Inflammatory macrophage treated with lipopolysaccharide for 4 hours (primary cell): Measurements from ENCODE around the gene ALOX5AP.
A peak's percentile ranks its signal among the peaks of the same experiment; 100 is the strongest.

ENCODE experiments used
- DNase-seq: peaks from one replicate; pipeline ENCODE4 v3.0.0-alpha.2; 2020

ALOX5AP gene

GRCh38 chr13:30715372-30715756 lies 20.0 kb upstream of the ALOX5AP start:
- DNase-seq, result no peak

DNA sequence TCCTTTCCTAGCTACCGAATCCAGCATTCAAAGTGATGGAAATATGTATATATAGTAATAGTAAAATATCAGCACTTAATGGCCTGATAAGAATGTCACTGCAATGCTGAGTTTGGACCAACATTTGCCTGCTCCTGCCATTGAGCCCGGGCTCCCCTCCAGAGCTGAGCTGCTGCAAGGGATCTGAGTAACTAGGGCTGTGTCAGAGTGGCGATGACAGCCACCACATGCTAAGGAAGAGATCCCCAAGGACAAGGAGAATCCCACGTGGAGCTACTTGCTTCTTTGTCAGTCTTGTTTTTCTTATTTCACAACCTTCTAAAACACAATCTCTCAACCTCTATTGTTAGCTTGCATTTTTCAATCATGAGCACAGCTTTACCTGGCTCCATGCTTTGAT lies 19.5 kb upstream of the ALOX5AP start:
- no peak for DNase-seq

- DNase-seq, result peak; percentile 72
Measured at GRCh38 chr13:30718661-30719524, 16.4 kb upstream of the ALOX5AP start.

- no peak for DNase-seq
Measured at GRCh38 chr13:30719525-30719914, 15.8 kb upstream of the ALOX5AP start.

DNA sequence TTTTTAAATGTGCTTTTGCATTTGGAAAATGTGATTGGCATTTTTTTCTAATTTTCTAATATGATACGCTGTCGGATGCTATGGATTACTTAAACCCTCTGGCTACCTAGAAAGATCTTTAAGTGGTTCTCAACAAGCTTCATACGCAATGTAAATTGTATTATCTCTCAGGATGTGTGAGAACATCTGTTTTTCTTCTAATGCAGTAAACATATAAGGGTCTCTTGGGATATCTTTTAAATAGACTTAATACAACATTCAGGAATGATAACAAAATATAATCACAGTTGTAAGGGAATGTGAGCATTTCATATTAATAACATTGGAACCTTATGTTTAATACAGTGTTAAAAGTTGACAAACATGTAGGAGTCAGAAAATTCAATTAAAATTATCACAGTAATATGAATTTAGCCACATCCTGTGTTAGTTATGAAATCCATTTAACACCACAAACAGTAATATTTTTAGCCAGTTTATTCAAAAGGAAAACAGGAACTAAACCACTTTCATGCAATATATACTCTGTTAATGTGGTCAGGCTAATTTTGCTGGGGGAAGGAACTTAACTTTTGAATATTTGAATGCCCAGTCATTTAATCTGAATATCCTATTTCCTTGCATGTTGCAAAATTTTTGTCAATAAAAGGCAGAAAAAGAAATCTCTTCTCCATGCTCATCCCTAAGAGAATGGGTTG lies 15.0 kb upstream of the ALOX5AP start:
- DNase-seq, result peak; percentile 89

DNA sequence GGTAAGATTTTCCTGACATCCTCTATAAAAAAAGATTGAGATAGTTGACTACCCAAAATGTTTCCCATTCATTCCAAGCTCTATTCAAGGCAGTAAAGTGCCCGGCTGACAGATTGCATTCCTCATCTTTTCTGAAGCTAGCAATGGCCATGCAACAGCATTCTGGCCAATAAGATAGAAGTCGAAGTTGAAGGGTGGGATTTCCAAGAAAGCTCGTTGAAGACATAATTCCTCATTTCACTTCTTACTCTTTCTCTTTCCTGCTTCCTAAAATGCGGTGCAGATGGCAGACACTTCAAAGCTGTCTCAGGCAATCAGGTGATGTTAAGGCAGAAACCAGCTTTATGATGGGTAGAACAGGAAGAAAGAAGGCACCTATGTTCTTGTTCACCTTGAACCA lies 13.4 kb upstream of the ALOX5AP start:
- DNase-seq, result peak; percentile 60

DNA sequence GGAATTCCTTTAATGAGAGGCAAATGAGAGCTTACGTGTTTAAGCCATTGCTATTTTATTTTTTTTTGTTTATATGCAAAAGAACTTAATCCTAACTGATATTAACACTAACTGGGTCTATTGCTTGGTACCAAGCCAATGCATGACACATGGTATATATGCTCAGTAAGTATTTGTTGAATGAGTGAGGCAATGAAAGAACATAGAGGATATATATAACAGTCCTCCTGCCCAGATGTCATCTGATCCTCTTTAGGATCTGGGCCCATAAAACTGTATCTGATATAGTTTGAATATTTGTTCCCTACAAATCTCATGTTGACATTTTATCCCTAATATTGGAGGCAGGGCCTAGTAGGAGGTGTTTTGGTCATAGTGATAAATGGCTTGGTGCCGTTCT lies 13.0 kb upstream of the ALOX5AP start:
- no peak for DNase-seq

DNA sequence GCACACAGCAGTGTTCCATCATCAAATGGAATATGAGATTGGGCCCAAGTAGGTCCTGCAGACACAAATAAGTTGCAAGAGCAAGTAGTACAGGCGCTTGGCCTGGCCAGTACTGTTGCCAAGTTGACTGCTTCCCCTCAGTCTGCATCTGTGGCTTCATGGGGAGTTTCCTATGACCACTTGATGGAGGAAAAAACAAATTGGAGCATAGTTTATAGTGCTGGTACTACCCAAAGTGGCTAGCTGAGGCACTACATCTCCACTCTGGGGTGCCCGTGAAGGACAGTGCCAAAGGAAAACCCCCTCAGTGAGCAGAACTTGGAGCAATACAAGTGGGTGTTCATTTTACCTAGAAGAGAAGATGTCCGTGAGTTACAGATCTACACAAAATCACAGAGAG lies 10.6 kb upstream of the ALOX5AP start:
- DNase-seq, result no peak

DNA sequence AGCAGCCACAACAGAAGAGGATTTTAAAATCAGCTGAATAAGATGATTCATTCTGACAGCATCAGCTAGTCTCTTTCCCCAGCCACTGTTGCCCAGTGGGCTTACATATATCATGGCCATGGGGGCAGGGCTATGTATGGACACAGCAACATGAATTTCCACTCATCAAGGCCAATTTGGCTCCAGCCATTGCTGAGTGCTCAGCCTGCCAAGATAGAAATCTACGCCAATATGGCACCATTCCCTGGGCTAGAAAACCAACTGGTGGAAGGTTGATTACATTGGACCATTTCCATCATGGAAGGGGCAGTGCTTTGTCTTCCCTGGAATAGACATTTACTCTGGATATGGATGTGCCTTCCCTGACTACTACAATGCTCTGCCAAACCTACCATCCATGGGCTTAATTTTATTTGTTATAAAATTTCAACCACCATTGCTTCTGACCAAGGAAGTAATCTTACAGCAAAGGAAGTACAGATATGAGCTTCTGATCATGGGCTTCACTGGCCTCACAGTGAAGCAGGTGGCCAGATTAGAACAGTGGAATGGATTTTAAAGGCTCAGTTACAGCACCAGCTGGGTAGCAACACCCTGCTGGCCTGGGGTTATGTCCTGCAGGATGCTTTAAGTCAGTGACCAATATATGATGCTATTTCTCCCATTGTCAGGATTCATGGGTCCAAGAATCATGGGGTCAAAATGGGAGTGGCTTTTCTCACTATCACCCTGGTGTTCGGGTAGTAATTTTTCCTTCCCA lies 9.8 kb upstream of the ALOX5AP start:
- no peak for DNase-seq

GRCh38 chr13:30726192-30726591 lies 9.2 kb upstream of the ALOX5AP start:
- no peak for DNase-seq

DNA sequence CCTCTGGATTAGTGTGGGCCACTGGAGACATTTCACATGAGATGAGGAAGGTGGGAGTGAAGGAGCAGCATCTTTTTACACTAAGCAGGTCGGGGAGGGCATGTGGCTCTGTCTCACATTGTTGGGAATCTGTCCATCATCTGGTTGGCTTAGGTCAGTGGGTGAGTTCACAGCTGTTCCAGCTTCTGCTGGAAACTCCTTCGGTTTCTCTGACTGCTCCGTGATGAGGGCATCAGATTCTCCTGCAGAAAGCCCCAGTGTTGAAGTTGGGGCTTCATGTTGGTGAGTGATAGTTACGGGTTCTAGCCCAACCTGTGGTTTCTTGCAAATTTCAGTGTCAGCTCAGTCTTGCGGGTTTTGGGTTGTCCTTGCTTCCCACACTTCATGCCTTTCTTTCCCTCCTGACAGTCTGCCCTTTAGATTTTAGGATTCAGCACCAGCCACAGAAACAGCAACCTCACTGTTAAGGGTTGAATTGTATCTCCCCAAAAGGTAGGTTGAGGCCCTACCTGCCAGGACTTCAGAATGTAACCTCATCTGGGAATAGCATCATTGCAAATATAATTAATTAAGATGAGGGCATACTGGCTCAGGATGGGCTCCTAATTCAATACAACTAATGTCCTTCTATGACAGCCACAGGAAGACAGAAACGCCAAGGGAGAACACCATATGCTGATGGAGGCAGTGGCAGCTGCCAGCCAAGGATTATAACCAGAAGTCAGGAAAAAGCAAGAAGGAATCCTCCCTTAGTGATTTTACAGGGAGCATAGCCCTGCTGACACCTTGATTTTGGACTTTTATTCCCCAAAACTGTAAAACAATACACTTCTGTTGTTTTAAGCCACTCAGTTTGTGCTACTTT lies 7.6 kb upstream of the ALOX5AP start:
- no peak for DNase-seq

- DNase-seq, result no peak
Measured at GRCh38 chr13:30729801-30730200, 5.5 kb upstream of the ALOX5AP start.

GRCh38 chr13:30730526-30730925 lies 4.8 kb upstream of the ALOX5AP start:
- DNase-seq, result no peak

GRCh38 chr13:30731361-30732045 lies 3.8 kb upstream of the ALOX5AP start:
- no peak for DNase-seq

DNA sequence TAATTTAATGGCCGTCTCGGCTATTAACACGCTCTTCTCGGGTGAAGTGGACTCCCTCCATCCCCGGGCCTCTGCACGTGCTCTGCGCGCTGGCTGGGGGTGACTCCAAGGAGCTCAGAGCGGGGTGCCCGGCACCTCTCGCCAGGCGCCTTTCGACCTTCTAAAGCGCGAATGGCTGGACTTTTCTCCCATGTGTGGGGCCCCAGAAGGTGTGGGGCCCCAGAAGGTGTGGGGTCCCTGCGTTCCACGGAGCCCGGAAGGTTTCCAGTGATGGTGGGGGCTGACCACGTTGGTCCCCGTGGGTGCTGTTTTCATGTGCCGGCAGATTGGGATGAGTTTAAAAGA lies 3.3 kb upstream of the ALOX5AP start:
- DNase-seq, result no peak

GRCh38 chr13:30734439-30734838 lies 904 bp upstream of the ALOX5AP start:
- no peak for DNase-seq

DNA sequence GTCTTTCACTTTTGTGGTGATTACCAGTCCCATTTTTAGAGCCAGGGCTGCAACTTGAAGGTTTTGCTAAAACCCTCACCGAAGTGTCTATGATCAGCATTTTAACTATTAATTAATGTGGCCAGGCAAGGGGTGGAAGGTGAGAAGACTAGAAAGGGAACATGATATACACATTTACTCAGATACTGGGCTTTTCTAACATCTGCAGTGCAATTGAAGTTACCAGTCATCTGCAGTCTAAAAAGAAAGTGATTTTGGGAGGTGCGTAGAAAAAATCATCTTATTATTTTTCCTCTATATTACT lies 481 bp downstream of the ALOX5AP start:
- DNase-seq, result no peak

DNA sequence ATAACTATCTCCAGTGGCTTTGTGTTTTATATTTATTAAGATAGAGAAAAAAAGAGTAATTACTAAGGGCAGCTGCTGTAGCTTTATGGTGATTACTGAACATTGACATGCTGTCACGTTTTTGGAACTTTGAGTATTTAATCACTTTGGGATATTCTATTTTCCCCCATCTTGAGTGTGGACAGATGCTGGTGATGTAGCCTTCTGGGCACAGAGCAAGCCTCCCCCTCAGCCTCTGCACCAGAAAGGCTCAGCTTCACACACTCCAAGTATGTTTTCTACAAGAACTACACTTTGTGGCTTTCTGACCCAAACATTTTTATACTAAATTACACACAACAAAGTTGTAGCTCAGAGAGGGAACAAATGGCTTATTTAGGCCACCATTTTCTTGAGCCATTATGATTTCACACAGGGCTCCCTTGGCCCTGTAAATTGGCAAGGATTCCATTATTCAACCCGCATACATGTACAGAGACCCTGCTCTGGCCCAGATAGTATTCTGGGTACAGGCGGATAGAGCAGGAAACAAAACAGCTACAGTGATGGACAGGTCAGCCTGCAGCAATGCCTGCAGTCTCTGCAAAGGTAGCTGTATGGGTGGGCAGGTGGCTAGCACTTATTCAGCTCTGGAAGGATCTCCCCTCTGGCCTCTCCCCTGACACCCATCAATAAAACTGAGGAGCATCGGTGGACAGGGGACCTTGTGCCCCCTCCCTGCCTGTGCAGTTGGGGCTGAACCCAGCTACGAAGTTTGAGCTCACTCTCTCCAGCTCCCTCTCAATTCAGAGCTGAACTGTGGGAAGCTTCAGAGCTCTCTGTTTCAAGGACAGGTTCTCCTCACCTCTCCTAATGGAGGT lies 1.3 kb downstream of the ALOX5AP start:
- no peak for DNase-seq

DNA sequence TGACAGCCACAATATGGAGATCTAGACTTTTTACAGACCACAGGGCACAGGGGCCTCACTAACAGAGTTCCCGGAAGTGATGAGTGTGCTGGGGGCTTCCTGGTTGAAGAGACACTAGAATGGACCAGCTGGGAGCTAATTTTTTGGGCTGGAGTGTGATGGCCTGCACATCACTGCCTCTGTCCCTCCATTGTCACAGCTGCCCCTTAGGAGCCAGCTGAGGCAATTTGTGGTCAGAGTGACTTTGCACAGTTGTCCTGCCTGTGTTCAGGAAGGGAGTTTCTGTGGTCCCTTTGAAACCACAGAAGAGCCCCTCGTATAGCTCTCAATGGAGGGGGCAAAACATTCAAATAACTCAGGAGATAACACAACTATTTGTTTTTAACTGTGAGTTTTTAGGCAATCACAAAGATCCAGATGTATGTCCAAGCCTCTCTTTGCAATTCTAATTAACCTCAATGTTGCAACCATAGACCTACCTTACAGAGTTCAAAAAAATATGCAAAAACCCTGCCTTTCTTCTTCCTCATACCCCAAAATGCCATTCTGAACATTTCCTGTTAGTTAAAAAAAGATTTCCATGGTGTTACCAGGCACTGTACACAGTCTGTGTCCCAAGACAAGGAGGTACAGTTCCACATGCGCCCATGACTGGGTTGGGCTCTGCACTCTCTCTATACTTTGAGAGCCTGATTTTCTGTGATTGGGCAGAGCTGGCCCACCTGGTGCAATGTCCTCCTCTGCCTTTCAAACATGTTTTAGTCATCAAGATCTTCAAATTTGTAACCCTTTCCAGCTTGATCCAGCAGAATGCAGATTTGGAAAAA lies 2.4 kb downstream of the ALOX5AP start:
- DNase-seq, result peak; percentile 63

DNA sequence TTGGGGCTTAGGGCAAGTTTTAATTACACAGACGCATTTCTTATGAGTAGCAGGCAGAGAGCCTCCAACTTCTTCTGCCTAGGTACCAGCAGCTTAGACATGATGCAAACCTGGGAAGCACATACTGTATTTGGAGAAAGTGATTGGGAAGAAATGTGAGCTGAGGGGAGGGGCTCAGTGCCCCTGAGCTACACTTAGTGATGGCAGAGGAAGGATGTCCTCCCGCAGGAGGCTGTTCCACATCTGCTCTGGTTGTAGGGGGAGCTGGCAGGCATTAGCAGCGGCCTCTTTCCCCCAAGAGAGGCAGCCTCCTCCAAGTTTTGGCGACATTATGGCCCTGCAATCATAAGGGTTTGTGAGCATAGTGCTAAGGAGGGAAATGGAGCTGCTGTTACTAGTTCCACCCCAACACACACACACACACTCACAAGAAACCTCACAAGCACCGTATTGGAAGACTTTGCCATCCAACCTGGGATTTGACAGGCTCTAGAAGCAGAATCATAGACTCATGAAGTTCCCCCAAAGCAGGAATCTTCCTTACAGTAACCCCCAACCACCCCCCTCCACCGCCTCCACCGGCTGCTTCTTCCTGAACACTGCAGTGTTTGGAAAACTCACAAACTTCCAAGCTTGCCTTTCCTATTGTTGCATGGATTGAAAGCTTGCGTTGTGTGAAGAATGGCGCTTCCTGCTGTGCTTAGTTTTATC lies 3.3 kb downstream of the ALOX5AP start:
- DNase-seq, result no peak
